Esophagus muscularis mucosa (tissue), 4 donors: ENCODE results near the gene LMOD2. TPM values are rescaled to one million over a fixed set of nuclear protein-coding genes. Genes with fewer than 3 reads are reported as not detected.

Experiments used
- DNase-seq: peaks from one replicate; pipeline ENCODE4 v3.0.0-alpha.2; 2017; ENCODE audit errors: extremely low spot score
- H3K27ac ChIP-seq, 4 donors: fragments of 200-600 bp; sonication (generic); replicated peaks in 1 of 4; 1 replicate in 3 of 4; 2 replicates in 1 of 4; pipeline ENCODE4 v1.5.1; 2016 to 2019; ENCODE audit warnings: mild to moderate bottlenecking in 1 of 4
- H3K27me3 ChIP-seq, 4 donors: fragments of 200-600 bp; sonication (generic); one replicate each; pipeline versions ENCODE4 v1.5.1 to v1.6.0; 2016 to 2019
- H3K36me3 ChIP-seq, 4 donors: fragments of 200-600 bp; sonication (generic); one replicate each; pipeline ENCODE4 v1.5.1; 2016 to 2019
- H3K4me1 ChIP-seq, 4 donors: fragments of 200-600 bp; sonication (generic); one replicate each; pipeline ENCODE4 v1.5.1; 2016 to 2019
- H3K4me3 ChIP-seq, 4 donors: fragments of 200-600 bp; sonication (generic); 1 replicate in 2 of 4; 2 replicates in 2 of 4; pipeline ENCODE4 v1.5.1; 2016 to 2019; ENCODE audit warnings: mild to moderate bottlenecking in 4 of 4, moderate library complexity in 1 of 4
- H3K9me3 ChIP-seq, 4 donors: fragments of 200-600 bp; sonication (generic); 1 replicate in 3 of 4; 2 replicates in 1 of 4; pipeline ENCODE4 v1.5.1; 2016 to 2019
- EP300 ChIP-seq: sonication (generic); formaldehyde crosslinking; IDR thresholded peaks from one replicate; pipeline ENCODE4 v1.6.1; 2017; ENCODE audit warnings: antibody characterized with exemption
- POLR2A ChIP-seq: fragments of 450-650 bp; IDR thresholded peaks from one replicate; pipeline ENCODE4 v1.6.1; 2017; ENCODE audit warnings: antibody characterized with exemption, moderate library complexity, mild to moderate bottlenecking, low read depth
- POLR2AphosphoS5 ChIP-seq, 2 donors: sonication (generic); formaldehyde crosslinking; IDR thresholded peaks; one replicate each; pipeline ENCODE4 v1.6.1; 2017; ENCODE audit warnings: antibody characterized with exemption in 2 of 2
- WGBS: methylation state at CpG from one replicate; pipeline ENCODE4 v1.1.5; 2018; 5-methylcytosine and 5-hydroxymethylcytosine counted together
- intact Hi-C: fragments of 100-400 bp; cut with DNase I; formaldehyde crosslinking; loops from one replicate; pipeline ENCODE4 v1.15.1; 2023
- total RNA-seq, 4 donors: library from RNA; depleted of rRNA; stranded (reverse); fragments of >200 nt; gene quantifications; one replicate each; pipeline versions ENCODE4 v1.1.0 to v1.2.1, GENCODE V29; 2016
- TF ChIP-seq, protein P1 (sequence below), 3 experiments: fragments of 200-600 bp in 2 of 3; fragments of 450-650 bp in 1 of 3; sonication (generic) in 2 of 3; IDR thresholded peaks; one replicate each; pipeline ENCODE4 v1.5.1; 2017 to 2019; ENCODE audit warnings: antibody characterized with exemption in 3 of 3, mild to moderate bottlenecking in 2 of 3, moderate library complexity in 1 of 3

The LMOD2 gene
- total RNA-seq, 4 donors from 2014 or later: not detected

DNA sequence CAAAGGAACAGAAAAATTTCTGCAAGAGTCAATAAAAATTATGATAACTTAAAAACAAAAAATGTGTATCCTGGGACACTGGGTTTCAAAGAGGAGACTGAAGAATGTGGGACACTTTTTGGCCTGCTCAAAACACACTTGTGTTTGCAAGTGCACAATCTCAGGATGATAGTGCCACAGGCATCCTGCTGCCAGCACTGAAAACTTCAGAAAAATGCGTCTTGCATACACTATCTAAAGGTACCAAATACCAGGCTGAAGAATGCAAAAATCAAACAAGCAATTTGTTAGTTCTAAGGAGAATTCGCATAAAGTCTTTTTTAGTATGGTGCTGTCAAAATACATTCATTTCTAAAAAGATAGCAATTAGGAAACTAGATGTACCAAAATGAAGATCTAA, 55.0 kb downstream of the LMOD2 start:
- peaks cover 19 to 32% (median 30%) of the 10 kb centered on the region in 4 donors for H3K4me1 ChIP-seq
- no peak for DNase-seq
- 82% methylated on average over 2 of the region's 2 CpGs for WGBS
- H3K4me3 ChIP-seq: no peak overlapping the region
- TF ChIP-seq POLR2AphosphoS5 (IDR thresholded peaks at IDR 0.05): no peak
- TF ChIP-seq, protein P1, sequence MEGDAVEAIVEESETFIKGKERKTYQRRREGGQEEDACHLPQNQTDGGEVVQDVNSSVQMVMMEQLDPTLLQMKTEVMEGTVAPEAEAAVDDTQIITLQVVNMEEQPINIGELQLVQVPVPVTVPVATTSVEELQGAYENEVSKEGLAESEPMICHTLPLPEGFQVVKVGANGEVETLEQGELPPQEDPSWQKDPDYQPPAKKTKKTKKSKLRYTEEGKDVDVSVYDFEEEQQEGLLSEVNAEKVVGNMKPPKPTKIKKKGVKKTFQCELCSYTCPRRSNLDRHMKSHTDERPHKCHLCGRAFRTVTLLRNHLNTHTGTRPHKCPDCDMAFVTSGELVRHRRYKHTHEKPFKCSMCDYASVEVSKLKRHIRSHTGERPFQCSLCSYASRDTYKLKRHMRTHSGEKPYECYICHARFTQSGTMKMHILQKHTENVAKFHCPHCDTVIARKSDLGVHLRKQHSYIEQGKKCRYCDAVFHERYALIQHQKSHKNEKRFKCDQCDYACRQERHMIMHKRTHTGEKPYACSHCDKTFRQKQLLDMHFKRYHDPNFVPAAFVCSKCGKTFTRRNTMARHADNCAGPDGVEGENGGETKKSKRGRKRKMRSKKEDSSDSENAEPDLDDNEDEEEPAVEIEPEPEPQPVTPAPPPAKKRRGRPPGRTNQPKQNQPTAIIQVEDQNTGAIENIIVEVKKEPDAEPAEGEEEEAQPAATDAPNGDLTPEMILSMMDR (IDR thresholded peaks at IDR 0.05): no peak
- TF ChIP-seq EP300: no peak
- TF ChIP-seq POLR2A: no peak
- H3K9me3 ChIP-seq: no peaks in the 10 kb centered on the region
- no peak overlapping the region for H3K27ac ChIP-seq
- H3K36me3 ChIP-seq: peaks cover 9 to 31% (median 22%) of the 10 kb centered on the region in 4 donors
- intact Hi-C loops: no loop called here
- H3K27me3 ChIP-seq: no peaks in the 10 kb centered on the region

DNA sequence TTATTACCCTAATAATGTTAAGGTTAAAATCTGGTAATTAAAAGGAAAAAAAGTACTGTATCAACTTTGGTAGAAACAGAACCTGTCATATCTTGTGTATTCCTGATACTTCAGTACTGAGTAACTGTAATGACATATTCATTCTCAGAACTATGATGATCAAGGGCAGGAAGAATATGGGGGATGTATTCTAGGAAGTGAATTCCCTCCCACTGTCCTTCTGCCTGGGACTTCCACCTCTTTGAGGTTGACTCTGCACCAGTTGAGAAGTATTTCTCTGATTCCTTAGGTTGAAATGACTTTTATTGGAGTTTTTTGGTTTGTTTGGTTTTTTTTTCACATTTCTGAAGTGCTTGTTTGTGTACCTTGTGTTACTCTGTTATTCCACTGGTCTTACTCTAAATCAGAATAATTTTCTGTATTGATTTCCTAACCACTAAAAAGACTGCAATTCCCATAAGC, 56.2 kb downstream of the LMOD2 start:
- no peaks in the 10 kb centered on the region for H3K27me3 ChIP-seq
- intact Hi-C loops: no loop called here
- peaks cover 9 to 20% (median 16%) of the 10 kb centered on the region in 4 donors for H3K36me3 ChIP-seq
- H3K27ac ChIP-seq: no peak overlapping the region
- H3K4me1 ChIP-seq: peaks cover 19 to 32% (median 30%) of the 10 kb centered on the region in 4 donors
- no peak overlapping the region for H3K4me3 ChIP-seq
- no peak for TF ChIP-seq POLR2AphosphoS5 (IDR thresholded peaks at IDR 0.05)
- no peak for TF ChIP-seq POLR2A
- no peak for TF ChIP-seq EP300
- TF ChIP-seq, protein P1 (IDR thresholded peaks at IDR 0.05): no peak
- DNase-seq: no peak
- no peaks in the 10 kb centered on the region for H3K9me3 ChIP-seq

DNA sequence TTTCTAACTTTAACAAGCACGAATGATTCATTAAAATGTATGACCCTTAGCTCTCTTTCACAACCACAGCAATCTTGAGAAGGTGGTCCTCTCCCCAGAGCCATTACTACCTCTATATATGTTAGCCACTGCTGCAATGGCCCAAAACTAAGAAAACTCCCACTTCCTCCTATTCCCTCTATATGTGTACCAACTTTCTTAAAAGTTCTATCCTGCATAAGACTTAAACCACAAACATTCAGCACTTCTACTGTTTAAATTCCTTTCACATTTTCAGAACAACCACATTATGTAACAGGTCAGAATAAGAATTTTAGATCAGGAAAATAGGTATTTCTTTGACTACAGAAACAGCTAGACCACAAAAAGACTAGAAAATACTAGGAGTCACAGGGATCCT, 57.0 kb downstream of the LMOD2 start:
- Histone ChIP-seq H3K9me3 (no peaks in the 10 kb centered on the region), H3K27me3 (no peaks in the 10 kb centered on the region), H3K36me3 (peaks cover 6 to 12% (median 11%) of the 10 kb centered on the region in 4 donors), H3K27ac (no peak overlapping the region), H3K4me3 (no peak overlapping the region), H3K4me1 (peaks cover 19 to 32% (median 30%) of the 10 kb centered on the region in 4 donors)
- intact Hi-C loops: no loop called here
- WGBS: 36% methylated on average over 1 of the region's 1 CpG
- DNase-seq: no peak
- TF ChIP-seq POLR2A (no peak), EP300 (no peak), POLR2AphosphoS5 (IDR thresholded peaks at IDR 0.05) (no peak)
- TF ChIP-seq, protein P1 (IDR thresholded peaks at IDR 0.05): no peak

Other genes starting within 250 kb of the LMOD2 start
- gene IQUB, start 121.3 kb upstream of the LMOD2 start, total RNA-seq: 10 to 100 TPM in 1 of 4 donors, 1 to 10 TPM in 2, under 1 TPM in 1; 0.83 to 13.3 (median 6.7) TPM
- 100 to 1,000 TPM in 1 of 4 donors, 10 to 100 TPM in 3; 70.7 to 109 (median 79.7) TPM for gene NDUFA5, start 98.0 kb upstream of the LMOD2 start, total RNA-seq
- gene ASB15, start 54.0 kb upstream of the LMOD2 start, total RNA-seq: not detected
- 10 to 100 TPM; 36.0 to 51.5 (median 38.5) TPM for gene WASL, start 93.1 kb downstream of the LMOD2 start, total RNA-seq
- gene HYAL4, start 189.3 kb downstream of the LMOD2 start, total RNA-seq: not detected